ENCODE results near the gene CPA5. TPM values are rescaled to one million over a fixed set of nuclear protein-coding genes. Genes with fewer than 3 reads are reported as not detected.

The CPA5 gene
- total RNA-seq, 1 donor from 2014 or later = not detected

DNA sequence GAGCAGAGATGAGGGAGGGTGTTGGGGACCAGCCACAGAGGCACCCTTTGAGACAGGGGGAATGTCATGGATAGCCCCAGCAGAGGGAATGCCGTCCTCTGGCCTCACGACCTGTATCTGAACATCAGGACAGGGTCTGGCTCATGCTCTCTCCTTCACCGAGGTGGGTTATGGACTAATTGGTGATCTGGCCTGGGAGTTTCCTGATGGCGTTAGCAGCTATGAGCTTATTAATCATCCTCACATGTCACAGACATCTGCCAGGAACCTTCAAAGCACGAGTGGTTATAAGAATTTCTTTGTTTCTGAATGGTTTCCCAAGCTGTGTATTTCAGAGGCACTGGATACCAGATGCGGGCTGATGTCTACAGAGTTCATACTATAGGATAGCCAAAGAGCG, 44.8 kb upstream of the CPA5 start:
- Histone ChIP-seq H3K4me1 (no peaks in the 10 kb centered on the region), H3K4me3 (no peak overlapping the region), H3K9me3 (no peaks in the 10 kb centered on the region), H3K36me3 (no peaks in the 10 kb centered on the region), H3K27ac (no peak overlapping the region), H3K27me3 (no peaks in the 10 kb centered on the region)
- TF ChIP-seq POLR2A (IDR thresholded peaks at IDR 0.05) (no peak), POLR2AphosphoS5 (IDR thresholded peaks at IDR 0.05; ENCODE audit: insufficient read depth in 1 of 2, low read depth in 1 of 2) (no peak), CTCF (IDR thresholded peaks at IDR 0.05) (no peak)
- DNase-seq (ENCODE audit: extremely low spot score in 2 of 2) = no peak
- intact Hi-C loops (cut with DNase I) = no loop called here

DNA sequence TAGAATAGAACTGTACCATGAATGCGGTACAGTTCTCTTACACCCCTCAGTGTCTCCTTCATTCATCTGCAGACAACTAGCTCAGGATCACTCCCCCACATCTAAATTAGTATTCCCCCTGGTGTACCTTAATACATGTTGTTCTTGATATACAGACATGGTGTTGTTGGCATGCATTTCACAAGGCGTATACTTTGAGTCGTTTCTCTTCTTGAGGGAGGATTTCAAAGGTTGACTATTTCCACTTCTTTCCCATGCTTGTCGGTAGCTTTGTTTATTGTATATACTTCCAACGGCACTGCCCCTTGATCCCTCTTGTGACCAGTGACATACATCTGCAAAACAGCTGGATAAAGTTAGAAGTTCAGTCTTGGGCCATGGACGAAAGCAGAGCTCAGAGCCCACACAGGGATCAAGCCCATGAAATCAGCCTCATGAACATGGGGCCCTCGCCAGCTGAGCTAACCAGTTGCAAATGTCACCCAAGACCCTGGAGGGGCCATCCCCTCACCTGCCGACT, 43.1 kb upstream of the CPA5 start:
- no peak for TF ChIP-seq CTCF (IDR thresholded peaks at IDR 0.05)
- H3K27ac ChIP-seq = no peak overlapping the region
- no peaks in the 10 kb centered on the region for H3K9me3 ChIP-seq
- no peak overlapping the region for H3K4me3 ChIP-seq
- no peak for DNase-seq (ENCODE audit: extremely low spot score in 2 of 2)
- no peaks in the 10 kb centered on the region for H3K27me3 ChIP-seq
- H3K36me3 ChIP-seq = no peaks in the 10 kb centered on the region
- intact Hi-C loops (cut with DNase I) = no loop called here
- no peaks in the 10 kb centered on the region for H3K4me1 ChIP-seq

DNA sequence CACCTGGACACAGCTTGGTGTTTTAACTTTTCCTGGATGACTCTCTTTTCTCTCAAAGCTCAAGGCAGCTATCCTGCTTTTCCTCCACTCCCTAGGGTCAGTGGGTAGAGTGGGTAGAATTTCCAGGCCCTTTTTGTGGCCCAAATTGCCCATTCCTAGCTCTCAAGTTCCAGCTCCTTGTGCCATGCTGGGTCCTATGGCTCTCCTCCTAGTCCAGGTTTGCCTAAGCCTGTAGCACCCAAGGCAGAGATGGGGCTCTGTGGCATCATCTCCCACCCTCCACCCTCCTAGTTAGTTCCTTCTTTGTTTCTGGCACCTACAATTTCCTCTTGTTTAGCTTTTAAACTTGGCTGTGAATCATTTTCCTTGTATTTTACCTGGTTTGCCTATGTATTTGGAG, 42.0 kb upstream of the CPA5 start:
- no peaks in the 10 kb centered on the region for H3K36me3 ChIP-seq
- H3K27ac ChIP-seq = no peak overlapping the region
- no peaks in the 10 kb centered on the region for H3K4me1 ChIP-seq
- no peak for DNase-seq (ENCODE audit: extremely low spot score in 2 of 2)
- TF ChIP-seq CTCF (IDR thresholded peaks at IDR 0.05) = no peak
- no peak for TF ChIP-seq POLR2A (IDR thresholded peaks at IDR 0.05)
- TF ChIP-seq POLR2AphosphoS5 (IDR thresholded peaks at IDR 0.05; ENCODE audit: insufficient read depth in 1 of 2, low read depth in 1 of 2) = no peak
- no peaks in the 10 kb centered on the region for H3K27me3 ChIP-seq
- H3K4me3 ChIP-seq = no peak overlapping the region
- no peaks in the 10 kb centered on the region for H3K9me3 ChIP-seq
- intact Hi-C loops (cut with DNase I) = no loop called here

DNA sequence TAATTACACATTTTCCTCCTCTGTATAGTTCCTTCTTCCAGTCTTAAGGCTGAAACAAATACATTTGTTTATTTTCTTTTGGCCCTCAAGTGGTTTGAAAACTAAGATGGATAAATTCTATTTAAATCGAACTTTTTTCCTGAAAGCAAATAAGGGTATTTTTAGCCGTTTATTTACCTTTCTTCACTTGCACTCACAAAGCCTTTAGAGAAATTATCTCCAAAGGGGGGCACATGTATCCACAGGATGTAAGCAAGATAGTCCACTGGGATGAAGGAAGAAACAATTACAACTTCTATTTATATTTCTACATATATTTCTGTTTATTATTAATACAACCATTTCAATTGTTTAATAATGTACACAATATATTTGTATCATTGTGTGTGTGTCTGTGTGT, 41.5 kb upstream of the CPA5 start:
- TF ChIP-seq POLR2AphosphoS5 (IDR thresholded peaks at IDR 0.05; ENCODE audit: insufficient read depth in 1 of 2, low read depth in 1 of 2) (no peak), CTCF (IDR thresholded peaks at IDR 0.05) (no peak), POLR2A (IDR thresholded peaks at IDR 0.05) (no peak)
- no peak overlapping the region for H3K27ac ChIP-seq
- no peak overlapping the region for H3K4me3 ChIP-seq
- intact Hi-C loops (cut with DNase I) = no loop called here
- no peaks in the 10 kb centered on the region for H3K27me3 ChIP-seq
- H3K4me1 ChIP-seq = no peaks in the 10 kb centered on the region
- no peak for DNase-seq (ENCODE audit: extremely low spot score in 2 of 2)
- H3K9me3 ChIP-seq = no peaks in the 10 kb centered on the region
- H3K36me3 ChIP-seq = no peaks in the 10 kb centered on the region

- Histone ChIP-seq H3K9me3 (no peaks in the 10 kb centered on the region), H3K27me3 (no peaks in the 10 kb centered on the region), H3K4me3 (no peak overlapping the region), H3K4me1 (no peaks in the 10 kb centered on the region), H3K36me3 (no peaks in the 10 kb centered on the region), H3K27ac (no peak overlapping the region)
- no peak for TF ChIP-seq POLR2A (IDR thresholded peaks at IDR 0.05)
- TF ChIP-seq CTCF (IDR thresholded peaks at IDR 0.05) = no peak
- TF ChIP-seq POLR2AphosphoS5 (IDR thresholded peaks at IDR 0.05; ENCODE audit: insufficient read depth in 1 of 2, low read depth in 1 of 2) = no peak
- intact Hi-C loops (cut with DNase I) = no loop called here
- DNase-seq (ENCODE audit: extremely low spot score in 2 of 2) = no peak
Observed at GRCh38 chr7:130303551-130303950, 41.1 kb upstream of the CPA5 start.

Data from vagina (tissue), 2 donors.